ENCODE measurements around the gene PROCR.

GRCh38 chr20:35200267-35200666, 28.4 kb downstream of the PROCR start:
- TF ChIP-seq CTCF (IDR thresholded peaks at IDR 0.05), result no peak
- no peak for TF ChIP-seq POLR2A (IDR thresholded peaks at IDR 0.05)

Measured in right lobe of liver (tissue), 4 donors.